ENCODE results near the gene MBNL3. TPM values are rescaled to one million over a fixed set of nuclear protein-coding genes. Genes with fewer than 3 reads are reported as not detected.

The MBNL3 gene
- total RNA-seq, 1 experiment from 2014 or later: 4.6 TPM

- no peaks in the 10 kb centered on the region for H3K9me2 ChIP-seq (ENCODE audit: insufficient read depth)
- no peak overlapping the region for H3K4me3 ChIP-seq (replicated peaks in 1 of 2; ENCODE audit: low read depth in 1 of 2, low read length in 2 of 2)
- H3K4me2 ChIP-seq (ENCODE audit: low read length): no peak overlapping the region
- H3K27me3 ChIP-seq (ENCODE audit: insufficient read depth, low read length): no peaks in the 10 kb centered on the region
- no peaks in the 10 kb centered on the region for H3K4me1 ChIP-seq (ENCODE audit: control insufficient read depth in 1 of 2, insufficient read depth in 2 of 2, low read length in 2 of 2)
- H4K20me1 ChIP-seq (ENCODE audit: insufficient read depth): no peaks in the 10 kb centered on the region
- intact Hi-C loops (cut with micrococcal nuclease): no loop called here
- H3K79me2 ChIP-seq (ENCODE audit: insufficient read depth, low read length): no peaks in the 10 kb centered on the region
- H3K27ac ChIP-seq (ENCODE audit: low read depth, low read length): no peak overlapping the region
- H2AFZ ChIP-seq (ENCODE audit: low read depth, low read length, poor library complexity, severe bottlenecking): no peak overlapping the region
- no peak overlapping the region for H3K9ac ChIP-seq (ENCODE audit: low read length)
- no peaks in the 10 kb centered on the region for H3K36me3 ChIP-seq (ENCODE audit: control insufficient read depth in 1 of 2, insufficient read depth in 2 of 2, low read length in 2 of 2)
- no peak for DNase-seq (ENCODE audit: low read depth, low spot score)
- RAD21 ChIA-PET (ENCODE audit: low non-redundant PET in 1 of 2, low total read pairs in 2 of 2, uncharacterized antibody in 2 of 2, unreplicated experiment in 2 of 2): no interaction called here
- no peak for ATAC-seq
- BruUV-seq (replicated peaks): no TSS peak
- CTCF ChIA-PET: no interaction called here
- POLR2A ChIA-PET: no interaction called here
- TF ChIP-seq EZH2 (IDR thresholded peaks at IDR 0.05) (no peak), TCF7L2 (IDR thresholded peaks at IDR 0.05; ENCODE audit: borderline replicate concordance, extremely low read depth, insufficient read depth, insufficient read length) (no peak), EZH2phosphoT487 (IDR thresholded peaks at IDR 0.05; ENCODE audit: borderline replicate concordance) (no peak), RAD21 (IDR thresholded peaks at IDR 0.05; ENCODE audit: low read depth) (no peak), ELF1 (IDR thresholded peaks at IDR 0.05; ENCODE audit: borderline replicate concordance, low read depth) (no peak), JUND (IDR thresholded peaks at IDR 0.05) (no peak), MAX (IDR thresholded peaks at IDR 0.05) (no peak)
- TF ChIP-seq, protein P1, sequence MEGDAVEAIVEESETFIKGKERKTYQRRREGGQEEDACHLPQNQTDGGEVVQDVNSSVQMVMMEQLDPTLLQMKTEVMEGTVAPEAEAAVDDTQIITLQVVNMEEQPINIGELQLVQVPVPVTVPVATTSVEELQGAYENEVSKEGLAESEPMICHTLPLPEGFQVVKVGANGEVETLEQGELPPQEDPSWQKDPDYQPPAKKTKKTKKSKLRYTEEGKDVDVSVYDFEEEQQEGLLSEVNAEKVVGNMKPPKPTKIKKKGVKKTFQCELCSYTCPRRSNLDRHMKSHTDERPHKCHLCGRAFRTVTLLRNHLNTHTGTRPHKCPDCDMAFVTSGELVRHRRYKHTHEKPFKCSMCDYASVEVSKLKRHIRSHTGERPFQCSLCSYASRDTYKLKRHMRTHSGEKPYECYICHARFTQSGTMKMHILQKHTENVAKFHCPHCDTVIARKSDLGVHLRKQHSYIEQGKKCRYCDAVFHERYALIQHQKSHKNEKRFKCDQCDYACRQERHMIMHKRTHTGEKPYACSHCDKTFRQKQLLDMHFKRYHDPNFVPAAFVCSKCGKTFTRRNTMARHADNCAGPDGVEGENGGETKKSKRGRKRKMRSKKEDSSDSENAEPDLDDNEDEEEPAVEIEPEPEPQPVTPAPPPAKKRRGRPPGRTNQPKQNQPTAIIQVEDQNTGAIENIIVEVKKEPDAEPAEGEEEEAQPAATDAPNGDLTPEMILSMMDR (IDR thresholded peaks at IDR 0.05 in 2 of 3, conservative IDR thresholded peaks at IDR 0.05 in 1 of 3; ENCODE audit: borderline replicate concordance in 1 of 3, insufficient read depth in 1 of 3, low read depth in 2 of 3, low read length in 2 of 3): no peak
- no peaks in the 10 kb centered on the region for H3K9me3 ChIP-seq (ENCODE audit: control insufficient read depth in 1 of 2, insufficient read depth in 1 of 2, low read depth in 1 of 2, low read length in 2 of 2)
These were observed 98.0 kb downstream of the MBNL3 start for GRCh38 chrX:132390792-132391191.

GRCh38 chrX:132389480-132389879 is 99.4 kb downstream of the MBNL3 start:
- H3K4me2 ChIP-seq (ENCODE audit: low read length): no peak overlapping the region
- no peaks in the 10 kb centered on the region for H3K79me2 ChIP-seq (ENCODE audit: insufficient read depth, low read length)
- H3K36me3 ChIP-seq (ENCODE audit: control insufficient read depth in 1 of 2, insufficient read depth in 2 of 2, low read length in 2 of 2): no peaks in the 10 kb centered on the region
- no peak overlapping the region for H2AFZ ChIP-seq (ENCODE audit: low read depth, low read length, poor library complexity, severe bottlenecking)
- ChIA-PET RAD21 (ENCODE audit: low non-redundant PET in 1 of 2, low total read pairs in 2 of 2, uncharacterized antibody in 2 of 2, unreplicated experiment in 2 of 2) (no interaction called here), POLR2A (no interaction called here), CTCF (no interaction called here)
- ATAC-seq (no peak), DNase-seq (ENCODE audit: low read depth, low spot score) (no peak)
- H3K9me3 ChIP-seq (ENCODE audit: control insufficient read depth in 1 of 2, insufficient read depth in 1 of 2, low read depth in 1 of 2, low read length in 2 of 2): no peaks in the 10 kb centered on the region
- no peak for TF ChIP-seq ZBTB33 (IDR thresholded peaks at IDR 0.05; ENCODE audit: extremely low read depth, insufficient replicate concordance, low read length)
- no peak for TF ChIP-seq RAD21 (IDR thresholded peaks at IDR 0.05; ENCODE audit: low read depth)
- TF ChIP-seq, protein P1 (IDR thresholded peaks at IDR 0.05 in 2 of 3, conservative IDR thresholded peaks at IDR 0.05 in 1 of 3; ENCODE audit: borderline replicate concordance in 1 of 3, insufficient read depth in 1 of 3, low read depth in 2 of 3, low read length in 2 of 3): no peak
- no peak for TF ChIP-seq EGR1 (IDR thresholded peaks at IDR 0.05; ENCODE audit: low read depth)
- no peaks in the 10 kb centered on the region for H4K20me1 ChIP-seq (ENCODE audit: insufficient read depth)
- no peaks in the 10 kb centered on the region for H3K27me3 ChIP-seq (ENCODE audit: insufficient read depth, low read length)
- intact Hi-C loops (cut with micrococcal nuclease): no loop called here
- H3K4me1 ChIP-seq (ENCODE audit: control insufficient read depth in 1 of 2, insufficient read depth in 2 of 2, low read length in 2 of 2): no peaks in the 10 kb centered on the region
- H3K9ac ChIP-seq (ENCODE audit: low read length): no peak overlapping the region
- H3K9me2 ChIP-seq (ENCODE audit: insufficient read depth): no peaks in the 10 kb centered on the region
- BruUV-seq (replicated peaks): no TSS peak
- no peak overlapping the region for H3K4me3 ChIP-seq (replicated peaks in 1 of 2; ENCODE audit: low read depth in 1 of 2, low read length in 2 of 2)
- no peak overlapping the region for H3K27ac ChIP-seq (ENCODE audit: low read depth, low read length)

Measured in HCT116 (cell line).